ENCODE data around the gene SCAF11. TPM values are rescaled to one million over a fixed set of nuclear protein-coding genes. Genes with fewer than 3 reads are reported as not detected.

Gene SCAF11
- total RNA-seq, 5 donors from 2014 or later (not counting 1 experiment from before 2014, with no cell fraction given): 149 to 184 (median 163) TPM

DNA sequence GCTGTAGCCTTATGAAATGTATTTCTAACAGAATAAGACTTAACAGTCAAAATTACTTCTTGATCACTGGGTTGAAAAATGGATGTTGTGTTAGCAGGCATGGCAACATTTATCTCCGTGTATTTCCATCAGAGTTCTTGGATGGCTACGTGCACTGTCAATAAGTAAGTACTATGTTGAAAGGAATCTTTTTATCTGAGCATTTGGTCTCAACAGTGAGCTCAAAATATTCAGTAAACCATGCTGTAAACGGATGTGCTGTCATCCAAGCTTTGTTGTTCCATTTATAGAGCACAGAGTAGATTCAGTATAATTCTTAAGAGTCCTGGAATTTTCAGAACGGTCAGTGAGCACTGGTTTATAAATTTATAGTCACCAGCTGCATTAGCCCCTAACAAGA is 15.5 kb downstream of the SCAF11 start:
- Histone ChIP-seq H3K27ac (ENCODE audit: low read length) (no peak overlapping the region), H3K27me3 (replicated peaks in 1 of 2; ENCODE audit: control insufficient read depth in 2 of 2, extremely low read depth in 1 of 2, insufficient read depth in 2 of 2, low read length in 1 of 2) (no peaks in the 10 kb centered on the region), H3K4me3 (ENCODE audit: control insufficient read depth in 1 of 2, extremely low read depth in 1 of 2, low read length in 1 of 2) (no peak overlapping the region), H3K9me3 (no peaks in the 10 kb centered on the region), H3K4me1 (ENCODE audit: control insufficient read depth in 1 of 2, extremely low read depth in 1 of 2, insufficient read depth in 2 of 2, low read length in 2 of 2) (peaks cover 6 to 7% of the 10 kb centered on the region in 2 experiments), H3K36me3 (ENCODE audit: control insufficient read depth in 2 of 2, extremely low read depth in 1 of 2, insufficient read depth in 1 of 2, low read length in 1 of 2) (peaks cover 0 to 20% of the 10 kb centered on the region in 2 donors)
- Mint-ChIP-seq H3K27ac (no peak overlapping the region), H3K4me1 (peaks cover 90 to 93% (median 92%) of the 10 kb centered on the region in 3 donors), H3K4me3 (peak overlapping the region in 1 of 3 donors; percentile 17), H3K36me3 (peaks cover 58% of the 10 kb centered on the region), H3K27me3 (no peaks in the 10 kb centered on the region), H3K9me3 (peaks cover 6 to 9% (median 8%) of the 10 kb centered on the region in 3 donors)
- ATAC-seq (replicated peaks in 1 of 4) (no peak), DNase-seq (no peak)
- POLR2A ChIA-PET: interaction anchor here in 1 of 2 donors (0.7 kb wide), 1 partner anchor 255 kb away, joined by 5 read pairs; no protein-coding TSS in a partner anchor
- CTCF ChIA-PET: no interaction called here
- WGBS (ENCODE audit: insufficient coverage): 100% methylated on average over 3 of the region's 4 CpGs

DNA sequence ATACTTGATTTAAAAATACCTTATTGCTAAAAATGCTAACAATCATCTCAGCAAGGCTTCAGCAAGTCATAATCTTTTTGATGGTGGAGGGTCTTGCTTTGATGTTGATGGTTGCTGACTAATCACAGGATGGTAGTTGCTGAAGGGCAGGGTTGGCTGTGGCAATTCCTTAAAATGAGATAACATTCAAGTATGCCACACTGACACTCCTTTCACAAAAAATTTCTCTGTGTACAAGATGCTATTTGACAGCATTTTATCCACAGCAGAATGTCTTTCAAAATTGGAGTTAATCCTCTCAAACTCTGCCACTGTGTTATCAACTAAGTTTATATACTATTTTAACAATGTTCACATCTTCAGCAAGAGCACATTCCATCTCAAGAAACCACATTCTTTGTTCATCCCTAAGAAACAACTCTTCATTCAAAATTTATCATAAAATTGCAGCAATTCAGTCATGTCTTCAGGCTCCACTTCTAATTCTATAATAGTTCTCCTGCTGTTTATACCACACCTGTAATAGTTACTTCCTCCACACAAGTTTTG is 16.1 kb downstream of the SCAF11 start:
- H3K4me3 Mint-ChIP-seq: peak overlapping the region in 1 of 3 donors; percentile 17

DNA sequence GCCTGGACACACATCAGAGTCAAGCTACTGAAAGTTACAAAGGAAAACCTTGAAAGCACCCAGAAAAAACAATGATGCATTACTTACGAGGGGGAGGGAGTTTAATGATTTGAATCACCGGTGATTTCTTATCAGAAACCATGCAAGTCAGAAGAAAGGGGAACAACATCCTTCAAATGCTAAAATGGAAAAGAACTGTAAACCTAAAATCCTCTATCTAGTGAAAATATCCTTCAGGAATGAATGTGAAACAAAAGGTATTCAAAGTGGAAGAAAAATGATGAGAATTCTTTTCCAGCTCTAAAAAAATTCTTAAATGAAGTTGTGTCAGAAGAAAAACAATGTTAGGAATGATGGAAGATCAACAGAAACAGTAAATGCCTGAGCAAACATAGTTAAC is 16.8 kb downstream of the SCAF11 start:
- Mint-ChIP-seq H3K27ac (no peak overlapping the region), H3K9me3 (peaks cover 6 to 9% (median 8%) of the 10 kb centered on the region in 3 donors), H3K4me3 (no peak overlapping the region), H3K27me3 (no peaks in the 10 kb centered on the region), H3K4me1 (peaks cover 87 to 90% (median 88%) of the 10 kb centered on the region in 3 donors), H3K36me3 (peaks cover 61% of the 10 kb centered on the region)
- CTCF ChIA-PET: interaction anchor here in 1 of 2 donors (0.5 kb wide), 1 partner anchor 1012 kb away, joined by 3 read pairs; no protein-coding TSS in a partner anchor
- WGBS (ENCODE audit: insufficient coverage): no CpG with 5 or more reads among the region's 2 CpGs
- ATAC-seq (replicated peaks in 1 of 4) (no peak), DNase-seq (no peak)
- Histone ChIP-seq H3K9me3 (no peaks in the 10 kb centered on the region), H3K4me1 (ENCODE audit: control insufficient read depth in 1 of 2, extremely low read depth in 1 of 2, insufficient read depth in 2 of 2, low read length in 2 of 2) (peaks cover 6% of the 10 kb centered on the region in 2 experiments), H3K27me3 (replicated peaks in 1 of 2; ENCODE audit: control insufficient read depth in 2 of 2, extremely low read depth in 1 of 2, insufficient read depth in 2 of 2, low read length in 1 of 2) (no peaks in the 10 kb centered on the region), H3K27ac (ENCODE audit: low read length) (no peak overlapping the region), H3K36me3 (ENCODE audit: control insufficient read depth in 2 of 2, extremely low read depth in 1 of 2, insufficient read depth in 1 of 2, low read length in 1 of 2) (peaks cover 0 to 18% of the 10 kb centered on the region in 2 donors), H3K4me3 (ENCODE audit: control insufficient read depth in 1 of 2, extremely low read depth in 1 of 2, low read length in 1 of 2) (no peak overlapping the region)
- POLR2A ChIA-PET: interaction anchor here (0.7 to 1.9 kb wide), 2 partner anchors 9 to 19 kb away, joined by 3 to 4 read pairs; no protein-coding TSS in a partner anchor

More for the DNA sequence above, 16.1 kb downstream of the SCAF11 start:
- H3K27ac Mint-ChIP-seq: no peak overlapping the region
- DNase-seq (no peak), ATAC-seq (replicated peaks in 1 of 4) (no peak)
- Histone ChIP-seq H3K27me3 (replicated peaks in 1 of 2; ENCODE audit: control insufficient read depth in 2 of 2, extremely low read depth in 1 of 2, insufficient read depth in 2 of 2, low read length in 1 of 2) (no peaks in the 10 kb centered on the region), H3K4me3 (ENCODE audit: control insufficient read depth in 1 of 2, extremely low read depth in 1 of 2, low read length in 1 of 2) (no peak overlapping the region), H3K4me1 (ENCODE audit: control insufficient read depth in 1 of 2, extremely low read depth in 1 of 2, insufficient read depth in 2 of 2, low read length in 2 of 2) (peaks cover 6 to 10% of the 10 kb centered on the region in 2 experiments), H3K9me3 (no peaks in the 10 kb centered on the region), H3K36me3 (ENCODE audit: control insufficient read depth in 2 of 2, extremely low read depth in 1 of 2, insufficient read depth in 1 of 2, low read length in 1 of 2) (peaks cover 0 to 20% of the 10 kb centered on the region in 2 donors), H3K27ac (ENCODE audit: low read length) (no peak overlapping the region)
- no peaks in the 10 kb centered on the region for H3K27me3 Mint-ChIP-seq
- POLR2A ChIA-PET: interaction anchor here in 1 of 2 donors (1.9 kb wide), 1 partner anchor 8 kb away, joined by 4 read pairs; no protein-coding TSS in a partner anchor
- H3K4me1 Mint-ChIP-seq: peaks cover 90 to 93% (median 90%) of the 10 kb centered on the region in 3 donors
- H3K36me3 Mint-ChIP-seq: peaks cover 60% of the 10 kb centered on the region
- peaks cover 6 to 9% (median 8%) of the 10 kb centered on the region in 3 donors for H3K9me3 Mint-ChIP-seq
- CTCF ChIA-PET: no interaction called here

DNA sequence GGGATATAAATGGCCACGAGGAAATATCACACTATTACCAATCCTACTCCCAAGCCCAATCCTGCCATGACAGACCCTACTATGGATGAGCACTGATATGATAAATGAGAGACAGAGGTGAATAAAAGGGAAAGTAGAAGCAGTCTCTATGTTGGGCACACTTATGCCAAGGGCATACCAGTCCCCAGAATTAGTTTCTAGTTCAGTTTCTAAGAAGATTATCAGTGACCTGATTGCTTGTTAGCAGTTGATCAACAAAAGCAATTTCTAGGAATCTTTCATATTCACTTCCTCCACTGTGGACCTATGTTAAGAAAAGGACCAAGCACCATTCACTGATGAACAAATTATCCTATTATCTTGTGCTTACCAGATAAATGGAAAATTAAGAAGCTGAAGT is 20.0 kb downstream of the SCAF11 start:
- ChIA-PET POLR2A (interaction anchor here (0.6 to 0.7 kb wide), 2 partner anchors 14 to 18 kb away, joined by 3 read pairs; no protein-coding TSS in a partner anchor), CTCF (no interaction called here)
- H3K9me3 ChIP-seq: no peaks in the 10 kb centered on the region
- no peaks in the 10 kb centered on the region for H3K27me3 ChIP-seq (replicated peaks in 1 of 2; ENCODE audit: control insufficient read depth in 2 of 2, extremely low read depth in 1 of 2, insufficient read depth in 2 of 2, low read length in 1 of 2)
- H3K27me3 Mint-ChIP-seq: no peaks in the 10 kb centered on the region
- H3K27ac ChIP-seq (ENCODE audit: low read length): no peak overlapping the region
- H3K36me3 Mint-ChIP-seq: peaks cover 41% of the 10 kb centered on the region
- H3K4me1 ChIP-seq (ENCODE audit: control insufficient read depth in 1 of 2, extremely low read depth in 1 of 2, insufficient read depth in 2 of 2, low read length in 2 of 2): peaks cover 2 to 6% of the 10 kb centered on the region in 2 experiments
- no CpG with 5 or more reads among the region's 1 CpG for WGBS (ENCODE audit: insufficient coverage)
- no peak for DNase-seq
- H3K9me3 Mint-ChIP-seq: peaks cover 6 to 9% (median 6%) of the 10 kb centered on the region in 3 donors
- ATAC-seq (replicated peaks in 1 of 4): no peak
- peaks cover 79 to 87% (median 84%) of the 10 kb centered on the region in 3 donors for H3K4me1 Mint-ChIP-seq
- peak overlapping the region in 1 of 2 donors; percentile 58 for H3K27ac Mint-ChIP-seq
- H3K36me3 ChIP-seq (ENCODE audit: control insufficient read depth in 2 of 2, extremely low read depth in 1 of 2, insufficient read depth in 1 of 2, low read length in 1 of 2): peaks cover 0 to 18% of the 10 kb centered on the region in 2 donors
- peak overlapping the region in 1 of 3 donors; percentile 17 for H3K4me3 Mint-ChIP-seq
- H3K4me3 ChIP-seq (ENCODE audit: control insufficient read depth in 1 of 2, extremely low read depth in 1 of 2, low read length in 1 of 2): no peak overlapping the region

DNA sequence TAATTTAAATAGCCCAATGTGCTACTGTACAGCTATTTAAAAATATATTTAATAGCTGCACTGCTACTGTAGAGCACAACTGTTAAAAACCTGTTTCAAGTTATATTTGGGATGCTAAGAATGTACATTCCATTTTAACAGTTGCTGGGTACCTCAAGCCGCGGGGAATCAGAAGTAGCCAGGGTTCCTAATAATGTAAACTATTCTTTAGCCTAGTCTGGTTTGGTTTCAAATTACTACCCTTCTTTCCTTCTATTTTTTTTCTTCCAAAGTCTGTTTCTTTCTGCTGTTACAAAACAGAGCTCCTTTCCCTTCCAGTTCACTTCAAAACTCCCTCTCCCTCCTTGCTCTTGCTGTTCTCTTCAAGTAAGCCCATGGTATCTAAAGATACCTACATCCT is 21.3 kb downstream of the SCAF11 start:
- POLR2A ChIA-PET: interaction anchor here in 1 of 2 donors (0.6 kb wide), 1 partner anchor 9 kb away, joined by 3 read pairs; no protein-coding TSS in a partner anchor
- WGBS (ENCODE audit: insufficient coverage): no CpG with 5 or more reads among the region's 2 CpGs

DNA sequence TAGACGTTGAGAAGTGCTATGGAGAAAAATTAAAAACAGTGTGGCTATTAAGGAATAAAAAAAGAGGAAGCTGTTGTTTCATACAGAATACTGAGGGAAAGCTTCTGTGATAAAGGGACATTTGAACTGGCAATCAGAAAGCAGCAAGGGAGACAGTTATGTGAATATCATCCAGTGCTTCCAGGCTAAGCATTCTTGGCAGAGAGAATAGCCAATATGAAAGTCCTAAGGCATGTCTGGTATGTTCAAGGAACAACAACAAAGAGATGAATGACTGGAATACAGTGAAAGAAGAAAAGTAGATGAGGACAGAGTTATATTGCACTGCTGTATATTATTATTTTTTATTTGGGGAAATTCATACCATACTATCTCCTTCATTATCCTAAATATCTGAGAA is 23.9 kb downstream of the SCAF11 start:
- WGBS (ENCODE audit: insufficient coverage): no CpG with 5 or more reads among the region's 1 CpG
- no peak overlapping the region for H3K4me3 ChIP-seq (ENCODE audit: control insufficient read depth in 1 of 2, extremely low read depth in 1 of 2, low read length in 1 of 2)
- peaks cover 0 to 10% of the 10 kb centered on the region in 2 donors for H3K36me3 ChIP-seq (ENCODE audit: control insufficient read depth in 2 of 2, extremely low read depth in 1 of 2, insufficient read depth in 1 of 2, low read length in 1 of 2)
- Mint-ChIP-seq H3K4me1 (peaks cover 74 to 87% (median 80%) of the 10 kb centered on the region in 3 donors), H3K27ac (peak overlapping the region in 1 of 2 donors; percentile 2), H3K27me3 (no peaks in the 10 kb centered on the region), H3K36me3 (peaks cover 44% of the 10 kb centered on the region), H3K9me3 (no peaks in the 10 kb centered on the region), H3K4me3 (no peak overlapping the region)
- no peak overlapping the region for H3K27ac ChIP-seq (ENCODE audit: low read length)
- ATAC-seq (replicated peaks in 1 of 4): no peak
- POLR2A ChIA-PET: interaction anchor here in 1 of 2 donors (0.6 kb wide), 2 partner anchors 22 to 75 kb away, joined by 5 read pairs; no protein-coding TSS in a partner anchor
- CTCF ChIA-PET: interaction anchor here (0.6 kb wide), 5 partner anchors 12 to 1437 kb away, joined by 3 to 12 read pairs (median 3); no protein-coding TSS in a partner anchor
- peaks cover 2 to 3% of the 10 kb centered on the region in 2 experiments for H3K4me1 ChIP-seq (ENCODE audit: control insufficient read depth in 1 of 2, extremely low read depth in 1 of 2, insufficient read depth in 2 of 2, low read length in 2 of 2)
- no peaks in the 10 kb centered on the region for H3K9me3 ChIP-seq
- H3K27me3 ChIP-seq (replicated peaks in 1 of 2; ENCODE audit: control insufficient read depth in 2 of 2, extremely low read depth in 1 of 2, insufficient read depth in 2 of 2, low read length in 1 of 2): no peaks in the 10 kb centered on the region
- DNase-seq: no peak

More for the DNA sequence above, 21.3 kb downstream of the SCAF11 start:
- Histone ChIP-seq H3K4me3 (ENCODE audit: control insufficient read depth in 1 of 2, extremely low read depth in 1 of 2, low read length in 1 of 2) (no peak overlapping the region), H3K36me3 (ENCODE audit: control insufficient read depth in 2 of 2, extremely low read depth in 1 of 2, insufficient read depth in 1 of 2, low read length in 1 of 2) (peaks cover 0 to 12% of the 10 kb centered on the region in 2 donors), H3K27ac (ENCODE audit: low read length) (no peak overlapping the region), H3K9me3 (no peaks in the 10 kb centered on the region), H3K4me1 (ENCODE audit: control insufficient read depth in 1 of 2, extremely low read depth in 1 of 2, insufficient read depth in 2 of 2, low read length in 2 of 2) (peaks cover 2 to 6% of the 10 kb centered on the region in 2 experiments), H3K27me3 (replicated peaks in 1 of 2; ENCODE audit: control insufficient read depth in 2 of 2, extremely low read depth in 1 of 2, insufficient read depth in 2 of 2, low read length in 1 of 2) (no peaks in the 10 kb centered on the region)
- peaks cover 0 to 9% (median 6%) of the 10 kb centered on the region in 3 donors for H3K9me3 Mint-ChIP-seq
- H3K4me1 Mint-ChIP-seq: peaks cover 76 to 87% (median 83%) of the 10 kb centered on the region in 3 donors
- H3K4me3 Mint-ChIP-seq: no peak overlapping the region
- H3K27ac Mint-ChIP-seq: peak overlapping the region in 1 of 2 donors; percentile 34
- no peaks in the 10 kb centered on the region for H3K27me3 Mint-ChIP-seq
- CTCF ChIA-PET: interaction anchor here in 1 of 2 donors (0.6 kb wide), 1 partner anchor 134 kb away, joined by 3 read pairs; no protein-coding TSS in a partner anchor
- DNase-seq (no peak), ATAC-seq (replicated peaks in 1 of 4) (no peak)
- peaks cover 39% of the 10 kb centered on the region for H3K36me3 Mint-ChIP-seq
